ENCODE results near the gene CLEC2D. TPM values are rescaled to one million over a fixed set of nuclear protein-coding genes. Genes with fewer than 3 reads are reported as not detected.
"Not testable (repeated sequence)": the region's sequence is repeated elsewhere in the genome, so short reads cannot be mapped to it uniquely, and the experiment has no call there.

CLEC2D gene
- total RNA-seq, 8 experiments from 2014 or later, result 1.8 to 22.5 (median 2.8) TPM

DNA sequence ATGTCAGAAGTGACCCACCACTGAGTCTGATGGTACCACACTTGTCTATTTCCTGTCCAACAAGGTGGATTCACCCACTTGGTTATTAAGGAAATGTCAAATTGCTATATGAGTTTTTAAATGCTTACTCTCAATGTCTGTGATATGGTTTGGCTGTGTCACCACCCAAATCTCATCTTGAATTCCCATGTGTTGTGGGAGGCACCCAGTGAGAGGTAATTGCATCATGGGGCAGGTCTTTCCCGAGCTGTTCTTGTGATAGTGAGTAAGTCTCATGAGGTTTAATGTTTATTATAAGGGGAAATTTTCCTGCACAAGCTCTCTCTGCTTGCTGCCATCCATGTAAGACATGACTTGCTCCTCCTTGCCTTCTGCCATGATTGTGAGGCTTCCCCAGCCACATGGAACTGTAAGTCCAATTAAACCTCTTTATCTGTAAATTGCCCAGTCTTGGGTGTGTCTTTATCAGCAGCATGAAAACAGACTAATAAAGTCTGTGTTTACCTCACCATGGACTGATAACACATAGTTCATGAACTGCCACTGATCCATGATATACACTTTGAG, 24.4 kb upstream of the CLEC2D start:
- WGBS, 10 experiments, result 0 to 100% (median 17%) methylated on average over 1 of the region's 1 CpG; no CpG with 5 or more reads in 7 of the 10 experiments
- in situ Hi-C loops (cut with MboI; ENCODE audit: low pct_unique_long_range_greater_than_20kb in 2 of 9, low sequenced_read_pairs in 9 of 9, unreplicated experiment in 9 of 9); H3K27ac ChIP-seq; H3K4me3 ChIP-seq; ATAC-seq (replicated peaks in 6 of 8): not testable (repeated sequence)
- H3K4me1 ChIP-seq (replicated peaks in 1 of 2), result peaks cover 13 to 14% of the 10 kb centered on the region in 2 donors

DNA sequence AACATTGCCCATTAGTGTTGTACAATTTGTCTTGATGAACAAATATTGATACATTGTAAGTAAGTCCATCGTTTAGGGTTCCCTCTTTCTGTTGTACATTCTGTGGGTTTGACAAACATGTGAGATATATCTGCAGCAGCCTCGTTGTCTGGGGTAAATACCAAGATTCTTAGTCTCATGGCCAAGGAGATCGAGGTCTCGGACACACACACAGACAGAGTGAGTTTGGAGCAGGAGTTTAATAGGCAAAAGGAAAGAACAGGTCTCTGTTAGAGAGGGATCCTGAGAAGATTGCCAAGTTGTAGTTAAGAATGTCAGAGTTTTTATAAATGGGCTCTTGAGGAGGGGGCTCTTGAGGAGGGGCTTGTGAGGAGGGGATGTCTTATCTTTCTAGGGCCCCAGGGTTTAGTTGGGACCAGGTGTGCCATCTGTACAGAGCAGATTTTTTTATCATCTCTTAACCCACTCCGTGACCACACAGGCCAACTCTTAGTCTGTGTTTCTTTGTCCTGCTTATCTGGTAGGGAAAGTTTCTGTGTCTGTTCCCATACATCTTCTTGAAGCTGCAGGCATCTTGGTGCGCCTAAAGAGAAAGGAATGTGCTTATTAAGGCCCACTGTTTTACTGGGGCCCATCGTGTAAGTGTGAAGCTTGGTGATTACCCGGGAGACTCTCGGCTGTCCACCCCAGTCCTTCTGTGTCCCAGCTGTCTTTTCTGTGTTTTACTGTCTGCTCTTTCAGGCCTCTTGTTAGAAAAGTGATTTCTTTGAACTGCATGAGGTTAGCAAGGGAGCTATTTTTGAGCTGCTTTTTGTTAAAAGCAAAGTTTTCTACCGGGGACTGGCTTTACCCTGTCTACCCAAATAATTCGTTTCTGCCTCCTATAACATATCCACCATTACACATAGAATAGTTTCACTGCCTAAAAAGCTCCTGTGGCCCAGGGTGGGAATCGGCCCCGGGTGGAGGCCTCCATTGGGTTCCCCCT, 22.4 kb upstream of the CLEC2D start:
- Histone ChIP-seq H3K27ac (peak overlapping the region in 1 of 2 donors; percentile 6), H3K4me1 (replicated peaks in 1 of 2) (peaks cover 13 to 14% of the 10 kb centered on the region in 2 donors), H3K4me3 (peak overlapping the region; percentile 48 to 76 (median 50))
- 28 to 80% (median 43%) methylated on average over 1 to 13 of the region's 13 CpGs for WGBS, 10 experiments
- in situ Hi-C loops (cut with MboI; ENCODE audit: low pct_unique_long_range_greater_than_20kb in 2 of 9, low sequenced_read_pairs in 9 of 9, unreplicated experiment in 9 of 9), result no loop called here
- ATAC-seq (replicated peaks in 6 of 8), result peak in 1 of 8 experiments; percentile 8

DNA sequence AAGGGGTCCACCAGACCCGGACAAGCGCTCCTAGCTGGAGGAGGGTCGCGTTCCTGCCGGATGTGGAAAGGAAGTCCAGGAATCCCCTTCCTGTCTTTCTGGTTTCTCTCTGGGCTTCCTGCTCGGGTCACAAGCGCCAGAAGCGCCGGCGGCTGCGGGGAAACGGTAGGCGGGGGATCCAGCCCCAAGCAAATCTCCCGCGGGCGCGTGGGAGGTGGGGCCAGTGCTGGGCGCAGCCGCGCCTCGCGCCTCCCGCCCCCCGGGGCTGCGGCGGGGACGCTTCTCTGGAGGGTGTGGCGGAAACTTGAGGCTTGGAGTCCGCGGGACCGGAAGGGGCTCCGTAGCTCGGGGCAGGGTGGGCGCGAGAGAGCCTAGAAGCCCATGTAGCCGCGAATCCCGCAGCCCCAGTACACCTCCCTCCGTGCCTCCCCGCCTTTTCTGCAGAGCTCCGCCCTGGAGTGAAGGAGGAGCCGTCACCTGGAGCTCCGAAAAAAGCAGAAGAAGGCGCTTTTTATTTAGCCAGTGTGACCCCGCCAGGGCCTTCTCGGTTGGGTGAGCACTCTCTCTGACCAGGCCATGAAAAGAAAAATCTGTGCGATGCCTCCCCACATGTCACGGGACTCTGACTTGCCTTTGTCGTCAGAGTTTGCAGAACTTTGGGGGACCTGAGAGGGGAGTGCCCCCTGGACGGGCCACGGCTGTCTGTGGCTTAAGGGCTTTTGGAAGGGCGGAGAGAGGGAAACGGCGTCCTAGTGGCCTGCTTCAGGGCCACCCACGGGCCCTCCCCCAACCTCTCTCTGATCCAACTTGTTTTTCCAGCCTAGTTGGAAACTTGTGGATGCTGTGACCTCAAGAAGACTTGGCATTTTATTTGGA, 21.4 kb upstream of the CLEC2D start:
- peak; percentile 76 to 97 (median 94) for ATAC-seq (replicated peaks in 6 of 8)
- Histone ChIP-seq H3K27ac (peak overlapping the region in 1 of 2 donors; percentile 28), H3K4me1 (replicated peaks in 1 of 2) (peaks cover 13 to 14% of the 10 kb centered on the region in 2 donors), H3K4me3 (peak overlapping the region; percentile 48 to 76 (median 50))
- in situ Hi-C loops (cut with MboI; ENCODE audit: low pct_unique_long_range_greater_than_20kb in 2 of 9, low sequenced_read_pairs in 9 of 9, unreplicated experiment in 9 of 9), result no loop called here
- 0 to 5% (median 0%) methylated on average over 1 to 10 of the region's 55 CpGs; no CpG with 5 or more reads in 1 of the 10 experiments for WGBS, 10 experiments

DNA sequence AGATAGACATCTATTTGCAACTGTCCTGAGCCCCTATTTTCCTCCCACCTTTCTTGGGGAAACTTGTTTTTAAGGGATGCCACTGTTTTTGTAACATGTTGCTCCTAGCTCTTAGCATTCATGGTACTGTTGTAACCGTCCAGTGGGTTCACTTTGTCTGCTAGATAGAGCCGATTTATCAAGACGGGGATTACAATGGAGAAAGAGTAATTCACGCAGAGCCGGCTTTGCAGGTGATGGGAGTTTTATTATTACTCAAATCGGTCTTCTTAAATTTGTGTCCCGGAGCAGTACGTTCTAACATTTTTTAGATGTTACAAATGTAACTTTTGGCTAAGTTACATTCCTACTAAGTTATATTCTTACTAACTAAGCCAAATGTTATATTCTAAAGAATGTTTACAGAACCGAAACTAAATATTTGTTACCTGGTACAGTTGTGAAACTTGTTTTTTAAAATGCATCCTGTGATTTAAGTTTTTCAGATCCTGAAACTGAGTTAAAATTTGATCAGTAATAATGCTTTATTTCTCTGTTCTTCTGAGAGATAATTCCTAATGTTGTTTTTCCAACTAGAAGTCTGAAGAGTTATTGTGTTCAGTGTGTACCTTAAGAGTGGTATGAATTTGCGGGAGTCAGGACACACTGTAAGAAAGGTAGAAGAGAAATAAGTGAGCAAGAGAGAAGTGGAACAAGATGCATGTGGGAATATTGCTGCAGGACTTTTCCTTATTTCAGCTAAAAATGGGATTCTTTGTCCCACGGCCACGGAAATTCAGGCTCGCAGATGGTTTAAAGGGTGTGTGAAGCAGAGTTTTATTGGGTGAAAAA, 20.6 kb upstream of the CLEC2D start:
- no peak overlapping the region for H3K27ac ChIP-seq
- WGBS, 10 experiments, result 0 to 50% (median 8%) methylated on average over 1 to 13 of the region's 13 CpGs
- in situ Hi-C loops (cut with MboI; ENCODE audit: low pct_unique_long_range_greater_than_20kb in 2 of 9, low sequenced_read_pairs in 9 of 9, unreplicated experiment in 9 of 9), result no loop called here
- peak overlapping the region; percentile 48 to 76 (median 50) for H3K4me3 ChIP-seq
- peak in 1 of 8 experiments; percentile 4 for ATAC-seq (replicated peaks in 6 of 8)
- H3K4me1 ChIP-seq (replicated peaks in 1 of 2), result peaks cover 13 to 14% of the 10 kb centered on the region in 2 donors

DNA sequence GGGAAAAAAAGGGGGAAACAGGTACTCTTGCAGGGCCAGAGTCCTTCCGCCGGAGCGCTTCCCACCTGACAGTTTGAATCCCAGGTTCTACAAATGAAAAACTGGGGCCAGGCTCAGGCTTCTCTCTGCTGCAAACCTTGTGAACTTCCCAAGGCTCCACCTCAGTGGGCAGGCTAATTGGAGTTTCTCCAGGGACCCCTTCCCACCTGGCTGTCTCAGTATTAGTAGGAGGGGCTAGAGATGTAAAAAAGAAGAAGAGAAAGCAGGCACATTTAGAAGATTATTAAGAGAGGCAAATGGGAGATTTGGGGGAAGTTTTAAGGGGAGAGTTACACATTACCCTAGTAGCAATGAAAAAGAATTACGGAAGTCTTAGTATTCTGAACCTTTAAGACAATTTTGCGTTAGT, 20.0 kb upstream of the CLEC2D start:
- Histone ChIP-seq H3K27ac (no peak overlapping the region), H3K4me1 (replicated peaks in 1 of 2) (peaks cover 13 to 14% of the 10 kb centered on the region in 2 donors), H3K4me3 (peak overlapping the region in 1 of 5 donors; percentile 48)
- WGBS, 10 experiments, result 6 to 76% (median 42%) methylated on average over 2 to 5 of the region's 5 CpGs; no CpG with 5 or more reads in 1 of the 10 experiments
- in situ Hi-C loops (cut with MboI; ENCODE audit: low pct_unique_long_range_greater_than_20kb in 2 of 9, low sequenced_read_pairs in 9 of 9, unreplicated experiment in 9 of 9), result no loop called here
- ATAC-seq (replicated peaks in 6 of 8), result no peak

DNA sequence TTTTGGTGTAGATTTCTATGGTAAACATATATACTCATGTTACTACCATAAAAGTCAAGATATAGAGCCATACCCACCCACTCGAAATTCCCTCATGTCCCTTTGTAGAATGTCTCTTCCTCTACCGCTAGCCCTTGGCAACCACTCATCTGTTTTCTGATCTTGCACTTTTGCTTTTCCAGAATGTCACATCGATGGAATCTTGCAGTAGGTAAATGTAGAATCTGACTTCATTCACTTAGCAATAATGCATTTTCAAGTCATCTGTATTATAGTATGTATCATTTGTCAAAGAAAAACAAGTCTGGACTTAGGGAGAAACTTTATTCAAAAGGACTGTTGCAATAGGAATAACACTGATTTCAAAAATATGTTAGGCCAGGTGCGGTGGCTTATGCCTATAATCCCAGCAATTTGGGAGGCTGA, 19.3 kb upstream of the CLEC2D start:
- WGBS, 10 experiments, result 29 to 95% (median 62%) methylated on average over 1 to 4 of the region's 4 CpGs; no CpG with 5 or more reads in 1 of the 10 experiments
- H3K4me1 ChIP-seq (replicated peaks in 1 of 2), result peaks cover 13 to 14% of the 10 kb centered on the region in 2 donors
- ATAC-seq (replicated peaks in 6 of 8), result no peak
- in situ Hi-C loops (cut with MboI; ENCODE audit: low pct_unique_long_range_greater_than_20kb in 2 of 9, low sequenced_read_pairs in 9 of 9, unreplicated experiment in 9 of 9), result no loop called here
- H3K27ac ChIP-seq, result no peak overlapping the region
- H3K4me3 ChIP-seq, result no peak overlapping the region

DNA sequence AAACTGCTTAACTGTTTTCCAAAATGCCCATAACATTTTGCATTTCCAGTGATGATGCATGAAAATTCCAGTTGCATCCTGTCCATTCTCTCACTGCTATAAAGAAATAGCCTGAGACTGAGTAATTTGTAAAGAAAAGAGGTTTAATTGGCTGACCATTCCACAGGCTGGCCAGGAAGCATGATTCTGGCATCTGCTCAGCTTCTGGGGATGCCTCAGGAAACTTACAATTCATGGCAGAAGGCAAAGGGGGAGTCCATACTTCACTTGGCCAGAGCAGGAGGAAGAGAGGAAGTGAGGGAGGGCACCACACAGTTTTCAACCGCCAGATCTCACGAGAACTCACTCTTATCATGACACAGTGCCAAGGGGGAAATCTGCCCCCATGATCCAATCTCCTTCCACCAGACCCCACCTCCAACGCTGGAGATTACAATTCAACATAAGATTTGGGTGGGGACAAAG, 18.2 kb upstream of the CLEC2D start:
- Histone ChIP-seq H3K27ac (no peak overlapping the region), H3K4me1 (replicated peaks in 1 of 2) (peaks cover 13 to 14% of the 10 kb centered on the region in 2 donors), H3K4me3 (no peak overlapping the region)
- in situ Hi-C loops (cut with MboI; ENCODE audit: low pct_unique_long_range_greater_than_20kb in 2 of 9, low sequenced_read_pairs in 9 of 9, unreplicated experiment in 9 of 9), result no loop called here
- WGBS, 10 experiments, result 57 to 100% (median 96%) methylated on average over 1 to 2 of the region's 3 CpGs; no CpG with 5 or more reads in 4 of the 10 experiments
- peak in 3 of 8 experiments; percentile 8 to 27 (median 12) for ATAC-seq (replicated peaks in 6 of 8)

GRCh38 chr12:9660046-9660445, 9.5 kb upstream of the CLEC2D start:
- Histone ChIP-seq H3K4me3 (no peak overlapping the region), H3K27ac (no peak overlapping the region), H3K4me1 (replicated peaks in 1 of 2) (no peaks in the 10 kb centered on the region)
- 60 to 100% (median 73%) methylated on average over 1 of the region's 1 CpG; no CpG with 5 or more reads in 6 of the 10 experiments for WGBS, 10 experiments
- in situ Hi-C loops (cut with MboI; ENCODE audit: low pct_unique_long_range_greater_than_20kb in 2 of 9, low sequenced_read_pairs in 9 of 9, unreplicated experiment in 9 of 9), result no loop called here
- no peak for ATAC-seq (replicated peaks in 6 of 8)

- H3K27ac ChIP-seq, result no peak overlapping the region
- ATAC-seq (replicated peaks in 6 of 8), result no peak
- in situ Hi-C loops (cut with MboI; ENCODE audit: low pct_unique_long_range_greater_than_20kb in 2 of 9, low sequenced_read_pairs in 9 of 9, unreplicated experiment in 9 of 9), result no loop called here
- 80 to 100% (median 96%) methylated on average over 1 to 2 of the region's 2 CpGs; no CpG with 5 or more reads in 1 of the 10 experiments for WGBS, 10 experiments
- H3K4me1 ChIP-seq (replicated peaks in 1 of 2), result no peaks in the 10 kb centered on the region
- H3K4me3 ChIP-seq, result no peak overlapping the region
Observed at GRCh38 chr12:9661720-9662119, 7.8 kb upstream of the CLEC2D start.

GRCh38 chr12:9662488-9662887, 7.0 kb upstream of the CLEC2D start:
- Histone ChIP-seq H3K4me3 (no peak overlapping the region), H3K27ac (no peak overlapping the region), H3K4me1 (replicated peaks in 1 of 2) (no peaks in the 10 kb centered on the region)
- in situ Hi-C loops (cut with MboI; ENCODE audit: low pct_unique_long_range_greater_than_20kb in 2 of 9, low sequenced_read_pairs in 9 of 9, unreplicated experiment in 9 of 9), result no loop called here
- ATAC-seq (replicated peaks in 6 of 8), result no peak

- WGBS, 10 experiments, result 56 to 100% (median 89%) methylated on average over 1 to 2 of the region's 2 CpGs
- no peak for ATAC-seq (replicated peaks in 6 of 8)
- Histone ChIP-seq H3K4me1 (replicated peaks in 1 of 2) (no peaks in the 10 kb centered on the region), H3K4me3 (no peak overlapping the region), H3K27ac (no peak overlapping the region)
- in situ Hi-C loops (cut with MboI; ENCODE audit: low pct_unique_long_range_greater_than_20kb in 2 of 9, low sequenced_read_pairs in 9 of 9, unreplicated experiment in 9 of 9), result no loop called here
Observed at GRCh38 chr12:9667403-9668160, 1.9 kb upstream of the CLEC2D start.

All from motor neuron (in vitro differentiated cells).